Lung (tissue), 16 donors: ENCODE data around the gene ATPAF1. TPM values are rescaled to one million over a fixed set of nuclear protein-coding genes. Genes with fewer than 3 reads are reported as not detected.
A peak's percentile ranks its signal among the peaks of the same experiment; 100 is the strongest.

Experiments
- ATAC-seq: fragments of 200-7000 bp; cut with Tn5 transposase; one replicate; pipeline ENCODE4 v1.9.1; 2020; ENCODE audit warnings: moderate number of reproducible peaks; ENCODE audit not compliant: insufficient read depth, low FRiP score
- DNase-seq, 3 donors: peaks; one replicate each; pipeline ENCODE4 v3.0.0-alpha.2; 2013 to 2017
- H3K27ac ChIP-seq, 2 donors: one replicate each; pipeline ENCODE4 v1.5.1; 2013; ENCODE audit warnings: mild to moderate bottlenecking in 2 of 2, moderate library complexity in 2 of 2, control low read depth in 1 of 2, inconsistent platforms in 1 of 2, low read depth in 1 of 2, low read length in 1 of 2
- H3K27me3 ChIP-seq, 3 donors: one replicate each; pipeline ENCODE4 v1.5.1; 2013; ENCODE audit warnings: low read length in 2 of 3; ENCODE audit not compliant: control insufficient read depth in 3 of 3, insufficient read depth in 3 of 3
- H3K36me3 ChIP-seq, 4 donors: one replicate each; pipeline ENCODE4 v1.5.1; 2013; ENCODE audit warnings: low read length in 4 of 4, mild to moderate bottlenecking in 1 of 4, moderate library complexity in 1 of 4; ENCODE audit not compliant: control insufficient read depth in 4 of 4, insufficient read depth in 4 of 4
- H3K4me1 ChIP-seq, 5 donors: one replicate each; pipeline ENCODE4 v1.5.1; 2013; ENCODE audit warnings: low read length in 5 of 5, mild to moderate bottlenecking in 2 of 5, moderate library complexity in 1 of 5; ENCODE audit not compliant: control insufficient read depth in 5 of 5, insufficient read depth in 5 of 5
- H3K4me3 ChIP-seq: one replicate; pipeline ENCODE4 v1.5.1; 2013; ENCODE audit warnings: mild to moderate bottlenecking, control low read depth, moderate library complexity
- H3K9ac ChIP-seq, 2 donors: one replicate each; pipeline ENCODE4 v1.5.1; 2013; ENCODE audit warnings: low read length in 2 of 2, control low read depth in 1 of 2; ENCODE audit not compliant: insufficient read depth in 1 of 2
- H3K9me3 ChIP-seq, 4 donors: one replicate each; pipeline ENCODE4 v1.5.1; 2013; ENCODE audit warnings: low read length in 3 of 4, mild to moderate bottlenecking in 1 of 4, moderate library complexity in 1 of 4; ENCODE audit not compliant: control insufficient read depth in 4 of 4, insufficient read depth in 3 of 4
- WGBS, 2 donors: extraction: QIAGEN DNeasy Blood & Tissue Kit; methylation state at CpG; one replicate each; pipeline ENCODE4 v1.1.7; 2013; 5-methylcytosine and 5-hydroxymethylcytosine counted together
- long read RNA-seq, 5 donors: transcript quantifications; one replicate each; lab custom pipeline, GENCODE V29; 2026
- polyA plus RNA-seq, 2 donors: library from polyadenylated mRNA; stranded (reverse); fragments of 200-250 nt; gene quantifications; one replicate each; pipeline ENCODE4 v1.2.1, GENCODE V29; 2013
- total RNA-seq, 2 donors: library from RNA; depleted of rRNA in 1 of 2; stranded (reverse); fragments of >200 nt in 1 of 2; gene quantifications; one replicate each; pipeline ENCODE4 v1.2.1, GENCODE V29; 2014 to 2021
- TF ChIP-seq, protein P1 (sequence below): IDR thresholded peaks from 2 replicates; pipeline ENCODE4 v1.5.1; 2012; ENCODE audit warnings: mild to moderate bottlenecking; ENCODE audit errors: control extremely low read depth, extremely low read depth
- donor health status: control.
- donor health status: control.
- donor health status: Bipolar disorder and iron deficiency.
- donor health status: healthy.
- donor health status: DM: yes; HTN: yes; CAD: no.

Gene ATPAF1, protein sequence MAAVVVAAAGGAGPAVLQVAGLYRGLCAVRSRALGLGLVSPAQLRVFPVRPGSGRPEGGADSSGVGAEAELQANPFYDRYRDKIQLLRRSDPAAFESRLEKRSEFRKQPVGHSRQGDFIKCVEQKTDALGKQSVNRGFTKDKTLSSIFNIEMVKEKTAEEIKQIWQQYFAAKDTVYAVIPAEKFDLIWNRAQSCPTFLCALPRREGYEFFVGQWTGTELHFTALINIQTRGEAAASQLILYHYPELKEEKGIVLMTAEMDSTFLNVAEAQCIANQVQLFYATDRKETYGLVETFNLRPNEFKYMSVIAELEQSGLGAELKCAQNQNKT
- total RNA-seq (10 to 100 TPM; 35.1 to 42.3 TPM), polyA plus RNA-seq (10 to 100 TPM; 23.1 to 38.1 TPM)
- long read RNA-seq, donor 1, full-length matches to known transcripts, result 27 of 27 reads
- long read RNA-seq, donor 1, partial matches to known transcripts, result 0 of 27 reads
- long read RNA-seq, donor 1, other reads (novel, unspliced or antisense), result 0 of 27 reads
- long read RNA-seq, donor 2, full-length matches to known transcripts, result 12 of 12 reads
- long read RNA-seq, donor 2, partial matches to known transcripts, result 0 of 12 reads
- long read RNA-seq, donor 2, other reads (novel, unspliced or antisense), result 0 of 12 reads
- long read RNA-seq, donor 3, full-length matches to known transcripts, result 11 of 11 reads
- long read RNA-seq, donor 3, partial matches to known transcripts, result 0 of 11 reads
- long read RNA-seq, donor 3, other reads (novel, unspliced or antisense), result 0 of 11 reads
- long read RNA-seq, donor 4, full-length matches to known transcripts, result 12 of 12 reads
- long read RNA-seq, donor 4, partial matches to known transcripts, result 0 of 12 reads
- long read RNA-seq, donor 4, other reads (novel, unspliced or antisense), result 0 of 12 reads
- long read RNA-seq, donor 5, full-length matches to known transcripts, result 25 of 25 reads
- long read RNA-seq, donor 5, partial matches to known transcripts, result 0 of 25 reads
- long read RNA-seq, donor 5, other reads (novel, unspliced or antisense), result 0 of 25 reads

DNA sequence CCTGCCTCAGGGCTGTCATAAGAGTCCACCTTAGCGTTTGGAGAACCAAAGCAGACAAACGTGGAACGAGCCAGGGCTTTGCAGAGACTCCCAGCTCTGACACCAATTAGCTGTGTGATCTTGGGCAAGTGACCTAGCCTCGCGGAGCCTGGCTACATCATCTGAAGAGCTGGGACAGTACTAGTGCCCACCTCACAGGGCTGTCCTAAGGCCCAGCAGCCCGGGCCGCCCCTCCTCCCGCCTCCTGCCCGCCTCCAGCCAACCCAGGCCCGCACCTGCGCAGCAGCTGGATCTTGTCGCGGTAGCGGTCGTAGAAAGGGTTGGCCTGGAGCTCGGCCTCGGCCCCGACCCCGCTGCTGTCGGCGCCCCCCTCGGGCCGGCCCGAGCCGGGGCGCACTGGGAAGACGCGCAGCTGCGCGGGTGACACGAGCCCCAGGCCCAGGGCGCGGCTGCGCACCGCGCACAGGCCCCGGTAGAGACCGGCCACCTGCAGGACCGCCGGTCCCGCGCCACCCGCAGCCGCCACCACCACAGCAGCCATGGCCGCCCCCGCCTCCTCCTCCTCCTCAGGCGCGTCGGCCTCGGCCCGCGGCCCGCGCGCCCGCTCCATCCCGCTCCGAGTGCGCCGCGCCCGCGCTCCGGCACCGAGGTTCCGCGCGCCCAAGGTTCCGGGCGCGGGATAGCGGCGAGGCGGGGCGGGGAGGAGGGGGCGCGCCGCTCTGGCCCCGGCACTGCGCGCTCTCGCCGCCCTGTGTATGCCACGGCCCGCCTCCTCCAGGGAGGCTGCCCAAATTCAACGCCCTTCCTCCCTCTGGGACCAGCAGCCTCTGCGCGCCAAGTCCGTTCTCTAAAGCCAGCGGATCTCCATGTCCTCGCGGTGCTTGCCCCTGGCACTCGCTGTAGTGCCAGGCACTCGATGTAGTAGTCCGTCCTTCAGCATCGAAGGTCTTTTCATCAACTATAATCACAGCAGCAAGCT is at the start of gene ATPAF1:
TSS of gene ATPAF1 (minus strand) at position 583 of the 979 bp plus-strand sequence. CDS start at position 541, 42 bp downstream.
- ATAC-seq (peak; percentile 91), DNase-seq (peak; percentile 75 to 83 (median 79))
- peak within 1 kb of the TSS; percentile 41 to 92 for H3K9ac ChIP-seq
- WGBS, 2 donors, result 1% methylated on average over 41 to 96 of the region's 96 CpGs
- TF ChIP-seq, protein P1, sequence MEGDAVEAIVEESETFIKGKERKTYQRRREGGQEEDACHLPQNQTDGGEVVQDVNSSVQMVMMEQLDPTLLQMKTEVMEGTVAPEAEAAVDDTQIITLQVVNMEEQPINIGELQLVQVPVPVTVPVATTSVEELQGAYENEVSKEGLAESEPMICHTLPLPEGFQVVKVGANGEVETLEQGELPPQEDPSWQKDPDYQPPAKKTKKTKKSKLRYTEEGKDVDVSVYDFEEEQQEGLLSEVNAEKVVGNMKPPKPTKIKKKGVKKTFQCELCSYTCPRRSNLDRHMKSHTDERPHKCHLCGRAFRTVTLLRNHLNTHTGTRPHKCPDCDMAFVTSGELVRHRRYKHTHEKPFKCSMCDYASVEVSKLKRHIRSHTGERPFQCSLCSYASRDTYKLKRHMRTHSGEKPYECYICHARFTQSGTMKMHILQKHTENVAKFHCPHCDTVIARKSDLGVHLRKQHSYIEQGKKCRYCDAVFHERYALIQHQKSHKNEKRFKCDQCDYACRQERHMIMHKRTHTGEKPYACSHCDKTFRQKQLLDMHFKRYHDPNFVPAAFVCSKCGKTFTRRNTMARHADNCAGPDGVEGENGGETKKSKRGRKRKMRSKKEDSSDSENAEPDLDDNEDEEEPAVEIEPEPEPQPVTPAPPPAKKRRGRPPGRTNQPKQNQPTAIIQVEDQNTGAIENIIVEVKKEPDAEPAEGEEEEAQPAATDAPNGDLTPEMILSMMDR, result no peak
- H3K4me3 ChIP-seq, result peak within 1 kb of the TSS; percentile 94
- H3K9me3 ChIP-seq, result no peaks in the 10 kb centered on the region
- H3K27ac ChIP-seq, result peak within 1 kb of the TSS; percentile 63 to 83
- H3K4me1 ChIP-seq, result peaks cover 5 to 18% (median 10%) of the 10 kb centered on the region in 5 donors
- H3K27me3 ChIP-seq, result no peaks in the 10 kb centered on the region
- H3K36me3 ChIP-seq, result peaks cover 6 to 14% (median 7%) of the 10 kb centered on the region in 4 donors

DNA sequence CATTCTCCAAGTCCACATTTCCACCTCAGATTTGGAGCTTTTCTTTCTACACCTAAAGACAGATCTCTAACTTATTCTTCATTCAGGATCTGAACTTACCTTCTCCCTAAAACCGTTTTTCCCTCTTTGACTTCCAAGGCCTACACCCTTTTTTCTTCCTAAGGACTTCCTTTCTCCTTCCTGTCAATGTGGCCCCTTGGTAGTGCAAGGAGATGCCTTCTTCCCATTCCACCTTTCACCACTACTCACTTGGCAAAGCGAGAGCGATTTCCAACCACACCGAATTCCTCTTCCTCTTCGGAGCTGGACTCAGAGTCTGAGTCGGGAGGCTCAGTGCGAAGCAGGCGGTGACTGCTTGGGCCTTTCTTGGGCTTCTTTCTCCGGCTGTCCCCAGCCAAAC is 49.5 kb upstream of the ATPAF1 start:
- Histone ChIP-seq H3K36me3 (peaks cover 8 to 21% (median 12%) of the 10 kb centered on the region in 4 donors), H3K4me3 (peak overlapping the region; percentile 98), H3K9ac (peak overlapping the region; percentile 67 to 84), H3K4me1 (peaks cover 9 to 19% (median 11%) of the 10 kb centered on the region in 5 donors), H3K27me3 (no peaks in the 10 kb centered on the region), H3K27ac (peak overlapping the region in 1 of 2 donors; percentile 26), H3K9me3 (no peaks in the 10 kb centered on the region)
- DNase-seq, result no peak
- WGBS, 2 donors, result 52 to 67% methylated on average over 9 of the region's 9 CpGs
- TF ChIP-seq, protein P1, result no peak
- no peak for ATAC-seq

DNA sequence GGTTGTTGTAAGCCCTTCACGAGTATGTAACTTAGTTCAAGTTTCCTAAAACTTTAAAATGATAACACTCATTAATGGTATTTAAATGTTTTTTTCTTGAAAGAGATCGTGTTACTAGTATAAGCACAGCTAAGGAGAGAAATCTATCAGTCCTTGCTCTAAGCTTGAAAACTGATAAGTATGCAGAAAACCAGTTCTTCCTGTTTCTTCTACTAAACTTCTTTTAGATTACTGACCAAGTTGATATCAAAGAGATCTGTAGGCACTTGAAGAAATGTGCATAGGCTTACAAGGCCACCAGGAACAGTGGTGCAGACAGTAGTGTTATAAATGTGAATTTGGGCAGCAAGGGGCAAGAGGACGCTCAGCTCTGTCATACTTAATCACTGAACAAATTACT is 46.8 kb upstream of the ATPAF1 start:
- H3K9ac ChIP-seq, result no peak overlapping the region
- DNase-seq, result peak in 1 of 3 donors; percentile 64
- no peak overlapping the region for H3K4me3 ChIP-seq
- no peaks in the 10 kb centered on the region for H3K9me3 ChIP-seq
- peaks cover 9 to 19% (median 11%) of the 10 kb centered on the region in 5 donors for H3K4me1 ChIP-seq
- 64 to 79% methylated on average over 3 of the region's 3 CpGs for WGBS, 2 donors
- ATAC-seq, result no peak
- peaks cover 9 to 27% (median 18%) of the 10 kb centered on the region in 4 donors for H3K36me3 ChIP-seq
- H3K27ac ChIP-seq, result no peak overlapping the region
- TF ChIP-seq, protein P1, result no peak
- H3K27me3 ChIP-seq, result no peaks in the 10 kb centered on the region
